Measurements from ENCODE around the gene PNO1. TPM values are rescaled to one million over a fixed set of nuclear protein-coding genes. Genes with fewer than 3 reads are reported as not detected.

The PNO1 gene
- total and polyA plus RNA-seq, 2 experiments from 2014 or later, result 14.5 to 23.3 TPM

- in situ Hi-C loops (cut with MboI), result no loop called here
- H3K4me2 ChIP-seq (ENCODE audit: unreplicated experiment), result no peak overlapping the region
These were observed 37.4 kb downstream of the PNO1 start for GRCh38 chr2:68195096-68195495.

GRCh38 chr2:68196120-68196716 is 38.5 kb downstream of the PNO1 start:
- H3K9ac ChIP-seq, result no peak overlapping the region

More at GRCh38 chr2:68195096-68195495, 37.4 kb downstream of the PNO1 start:
- H3F3A ChIP-seq (ENCODE audit: insufficient read depth), result peaks cover 27% of the 10 kb centered on the region; the same call in 1 of the 2 replicates
- H3K4me3 ChIP-seq, result no peak overlapping the region
- DNase-seq, result no peak
- TF ChIP-seq EZH2phosphoT487 (IDR thresholded peaks at IDR 0.05; ENCODE audit: insufficient read depth, low read depth) (no peak), EZH2 (IDR thresholded peaks at IDR 0.05; ENCODE audit: insufficient read depth, poor library complexity, severe bottlenecking) (no peak)
- H3K27ac ChIP-seq, result peak overlapping the region; percentile 2; the same call in 1 of the 2 replicates
- no peaks in the 10 kb centered on the region for H3K27me3 ChIP-seq (replicated peaks; ENCODE audit: insufficient read depth)
- no peak overlapping the region for H3K9ac ChIP-seq
- H3K9me3 ChIP-seq (ENCODE audit: low read depth), result no peaks in the 10 kb centered on the region
- no peaks in the 10 kb centered on the region for H3K9me2 ChIP-seq (ENCODE audit: insufficient read depth)
- 0 out of 2 replicates have a peak, but pooled peaks cover 3% of the 10 kb centered on the region for H4K20me1 ChIP-seq (ENCODE audit: insufficient read depth)
- peaks cover 50% of the 10 kb centered on the region for H3K4me1 ChIP-seq (ENCODE audit: insufficient read depth)
- H3K36me3 ChIP-seq (ENCODE audit: low read depth), result no peaks in the 10 kb centered on the region
- peaks cover 97% of the 10 kb centered on the region for H3K79me2 ChIP-seq (ENCODE audit: insufficient read depth)
- H2AFZ ChIP-seq, result no peak overlapping the region

DNA sequence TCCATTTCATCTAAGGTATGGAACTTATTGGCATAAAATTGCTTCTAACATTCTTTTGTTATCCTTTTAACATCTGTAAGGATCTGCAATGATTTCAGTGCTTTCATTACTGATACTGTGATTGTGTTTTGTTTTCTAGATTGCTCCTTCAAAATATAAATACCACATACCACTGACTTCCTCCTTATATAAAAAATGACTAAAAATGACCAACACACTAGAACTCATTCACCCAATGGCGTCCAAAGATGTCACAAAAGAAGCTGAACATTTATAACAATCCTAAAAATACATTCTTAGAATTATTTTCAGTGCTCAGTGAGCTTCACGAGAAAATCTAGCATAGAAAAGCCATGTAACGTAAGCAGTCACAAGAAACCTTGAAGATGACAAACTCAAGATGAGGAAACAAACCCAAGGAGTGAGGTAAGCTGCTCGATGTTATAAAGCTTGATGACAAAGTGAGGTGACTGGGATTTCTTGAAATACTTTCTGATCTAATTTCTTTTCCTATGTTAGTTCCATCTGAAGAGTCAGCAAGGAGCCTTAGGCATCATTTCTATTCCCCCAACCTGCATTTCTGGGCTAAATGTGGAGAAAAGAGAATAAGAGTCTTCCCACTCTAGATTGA is 42.6 kb downstream of the PNO1 start:
- Histone ChIP-seq H3K9ac (no peak overlapping the region), H3K4me2 (ENCODE audit: unreplicated experiment) (no peak overlapping the region), H3F3A (ENCODE audit: insufficient read depth) (peaks cover 14% of the 10 kb centered on the region; the same call in 1 of the 2 replicates), H3K4me1 (ENCODE audit: insufficient read depth) (peaks cover 8% of the 10 kb centered on the region; the same call in 1 of the 2 replicates), H3K36me3 (ENCODE audit: low read depth) (no peaks in the 10 kb centered on the region), H3K79me2 (ENCODE audit: insufficient read depth) (peaks cover 97% of the 10 kb centered on the region), H2AFZ (no peak overlapping the region), H3K27me3 (replicated peaks; ENCODE audit: insufficient read depth) (no peaks in the 10 kb centered on the region), H4K20me1 (ENCODE audit: insufficient read depth) (0 out of 2 replicates have a peak, but pooled peaks cover 3% of the 10 kb centered on the region), H3K9me3 (ENCODE audit: low read depth) (no peaks in the 10 kb centered on the region), H3K9me2 (ENCODE audit: insufficient read depth) (no peaks in the 10 kb centered on the region), H3K4me3 (no peak overlapping the region), H3K27ac (no peak overlapping the region)
- in situ Hi-C loops (cut with MboI), result no loop called here
- 95 to 97% methylated on average over 4 of the region's 4 CpGs for WGBS, 2 experiments (ENCODE audit: low coverage in 1 of 2, low lambda C conversion rate in 2 of 2, missing lambda C conversion rate in 2 of 2)
- no peak for TF ChIP-seq EZH2phosphoT487 (IDR thresholded peaks at IDR 0.05; ENCODE audit: insufficient read depth, low read depth)
- TF ChIP-seq EZH2 (IDR thresholded peaks at IDR 0.05; ENCODE audit: insufficient read depth, poor library complexity, severe bottlenecking), result no peak
- no peak for DNase-seq

More at GRCh38 chr2:68196120-68196716, 38.5 kb downstream of the PNO1 start:
- 0 out of 2 replicates have a peak, but pooled peaks cover 3% of the 10 kb centered on the region for H4K20me1 ChIP-seq (ENCODE audit: insufficient read depth)
- H3K27me3 ChIP-seq (replicated peaks; ENCODE audit: insufficient read depth), result no peaks in the 10 kb centered on the region
- no peak overlapping the region for H3K27ac ChIP-seq
- TF ChIP-seq EZH2 (IDR thresholded peaks at IDR 0.05; ENCODE audit: insufficient read depth, poor library complexity, severe bottlenecking), result no peak
- no peak for TF ChIP-seq EZH2phosphoT487 (IDR thresholded peaks at IDR 0.05; ENCODE audit: insufficient read depth, low read depth)
- peak; percentile 68 for DNase-seq
- peaks cover 26% of the 10 kb centered on the region; the same call in 1 of the 2 replicates for H3F3A ChIP-seq (ENCODE audit: insufficient read depth)
- no peak overlapping the region for H3K4me2 ChIP-seq (ENCODE audit: unreplicated experiment)
- peaks cover 97% of the 10 kb centered on the region for H3K79me2 ChIP-seq (ENCODE audit: insufficient read depth)
- H3K9me2 ChIP-seq (ENCODE audit: insufficient read depth), result no peaks in the 10 kb centered on the region
- no peaks in the 10 kb centered on the region for H3K36me3 ChIP-seq (ENCODE audit: low read depth)
- H2AFZ ChIP-seq, result no peak overlapping the region
- WGBS, 2 experiments (ENCODE audit: low coverage in 1 of 2, low lambda C conversion rate in 2 of 2, missing lambda C conversion rate in 2 of 2), result 60 to 67% methylated on average over 4 of the region's 4 CpGs
- no peak overlapping the region for H3K4me3 ChIP-seq
- H3K4me1 ChIP-seq (ENCODE audit: insufficient read depth), result peaks cover 39% of the 10 kb centered on the region
- H3K9me3 ChIP-seq (ENCODE audit: low read depth), result no peaks in the 10 kb centered on the region
- in situ Hi-C loops (cut with MboI), result no loop called here

GRCh38 chr2:68203587-68203986 is 45.9 kb downstream of the PNO1 start:
- H3K4me1 ChIP-seq (ENCODE audit: insufficient read depth), result no peaks in the 10 kb centered on the region
- no peaks in the 10 kb centered on the region for H3K27me3 ChIP-seq (replicated peaks; ENCODE audit: insufficient read depth)
- H3K4me3 ChIP-seq, result no peak overlapping the region
- H3K4me2 ChIP-seq (ENCODE audit: unreplicated experiment), result no peak overlapping the region
- H3K79me2 ChIP-seq (ENCODE audit: insufficient read depth), result peaks cover 100% of the 10 kb centered on the region
- no peak overlapping the region for H3K27ac ChIP-seq
- no peak overlapping the region for H2AFZ ChIP-seq
- WGBS, 2 experiments (ENCODE audit: low coverage in 1 of 2, low lambda C conversion rate in 2 of 2, missing lambda C conversion rate in 2 of 2), result 77 to 78% methylated on average over 3 of the region's 3 CpGs
- DNase-seq, result no peak
- H4K20me1 ChIP-seq (ENCODE audit: insufficient read depth), result peaks cover 7% of the 10 kb centered on the region; the same call in 1 of the 2 replicates
- no peaks in the 10 kb centered on the region for H3K9me2 ChIP-seq (ENCODE audit: insufficient read depth)
- H3K36me3 ChIP-seq (ENCODE audit: low read depth), result no peaks in the 10 kb centered on the region
- no peaks in the 10 kb centered on the region for H3K9me3 ChIP-seq (ENCODE audit: low read depth)
- in situ Hi-C loops (cut with MboI), result no loop called here
- peaks cover 12% of the 10 kb centered on the region; the same call in 1 of the 2 replicates for H3F3A ChIP-seq (ENCODE audit: insufficient read depth)
- TF ChIP-seq EZH2phosphoT487 (IDR thresholded peaks at IDR 0.05; ENCODE audit: insufficient read depth, low read depth) (no peak), EZH2 (IDR thresholded peaks at IDR 0.05; ENCODE audit: insufficient read depth, poor library complexity, severe bottlenecking) (no peak)
- H3K9ac ChIP-seq, result no peak overlapping the region
